HG02642 (cell line): ENCODE data around the gene SLC45A1.

Experiments used
- ATAC-seq: cut with Tn5 transposase; IDR thresholded peaks from one replicate; pipeline ENCODE4 v1.9.1; 2021; ENCODE audit warnings: mild to moderate bottlenecking; ENCODE audit not compliant: unreplicated experiment, poor library complexity

Gene SLC45A1

GRCh38 chr1:8351693-8352470, 34.0 kb downstream of the SLC45A1 start:
- no peak for ATAC-seq

- ATAC-seq, result no peak
Observed at GRCh38 chr1:8352471-8352845, 34.5 kb downstream of the SLC45A1 start.

GRCh38 chr1:8352886-8353785, 35.2 kb downstream of the SLC45A1 start:
- no peak for ATAC-seq

GRCh38 chr1:8354038-8354437, 36.1 kb downstream of the SLC45A1 start:
- ATAC-seq, result no peak

- ATAC-seq, result no peak
Observed at GRCh38 chr1:8355439-8356255, 37.7 kb downstream of the SLC45A1 start.

DNA sequence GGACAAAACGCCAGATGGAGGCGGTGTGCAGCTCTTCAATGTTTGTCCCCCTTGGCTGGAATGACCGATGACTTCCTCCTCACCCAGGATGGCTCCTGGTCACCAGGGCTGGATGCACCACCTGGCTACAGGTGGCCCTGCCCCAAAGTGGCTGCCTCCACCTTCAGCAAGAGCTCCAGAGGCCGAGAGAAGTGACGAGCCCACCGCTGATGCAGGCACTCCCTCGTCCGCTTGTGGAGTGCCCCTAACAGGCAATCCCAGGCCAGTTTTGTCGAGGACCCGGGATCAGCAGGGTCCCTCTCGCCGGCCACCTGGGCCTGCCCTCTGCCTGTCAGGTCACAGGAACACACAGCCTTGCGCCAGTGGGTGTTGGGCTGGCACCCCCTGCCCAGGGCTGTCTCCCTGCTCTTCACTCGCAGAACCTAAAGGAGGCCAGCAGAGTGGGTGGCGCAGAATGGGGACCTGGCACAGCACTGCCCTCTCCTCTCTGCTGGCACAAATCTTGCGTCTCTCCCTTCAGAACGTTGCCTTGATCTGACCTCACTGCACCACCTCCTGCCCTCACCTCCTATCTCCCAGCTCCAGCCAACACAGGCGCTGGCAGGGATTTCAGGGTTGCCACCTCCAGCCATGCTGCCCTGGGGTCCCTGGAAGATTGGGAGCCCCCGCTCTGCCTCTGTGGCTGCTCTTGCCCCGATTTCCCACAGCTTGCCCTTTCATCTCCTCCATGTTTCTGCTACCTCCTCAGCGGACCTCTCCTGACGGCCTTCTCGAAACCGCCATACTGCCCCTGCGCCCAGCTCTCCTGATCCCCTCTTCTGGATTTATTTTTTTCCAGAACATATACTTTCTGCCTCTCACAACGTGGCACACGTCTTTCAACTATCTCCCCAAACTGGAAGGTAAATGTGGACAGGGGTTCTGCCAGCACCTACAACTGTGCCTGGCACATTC, 38.6 kb downstream of the SLC45A1 start:
- ATAC-seq, result no peak

GRCh38 chr1:8357329-8358101, 39.6 kb downstream of the SLC45A1 start:
- no peak for ATAC-seq

DNA sequence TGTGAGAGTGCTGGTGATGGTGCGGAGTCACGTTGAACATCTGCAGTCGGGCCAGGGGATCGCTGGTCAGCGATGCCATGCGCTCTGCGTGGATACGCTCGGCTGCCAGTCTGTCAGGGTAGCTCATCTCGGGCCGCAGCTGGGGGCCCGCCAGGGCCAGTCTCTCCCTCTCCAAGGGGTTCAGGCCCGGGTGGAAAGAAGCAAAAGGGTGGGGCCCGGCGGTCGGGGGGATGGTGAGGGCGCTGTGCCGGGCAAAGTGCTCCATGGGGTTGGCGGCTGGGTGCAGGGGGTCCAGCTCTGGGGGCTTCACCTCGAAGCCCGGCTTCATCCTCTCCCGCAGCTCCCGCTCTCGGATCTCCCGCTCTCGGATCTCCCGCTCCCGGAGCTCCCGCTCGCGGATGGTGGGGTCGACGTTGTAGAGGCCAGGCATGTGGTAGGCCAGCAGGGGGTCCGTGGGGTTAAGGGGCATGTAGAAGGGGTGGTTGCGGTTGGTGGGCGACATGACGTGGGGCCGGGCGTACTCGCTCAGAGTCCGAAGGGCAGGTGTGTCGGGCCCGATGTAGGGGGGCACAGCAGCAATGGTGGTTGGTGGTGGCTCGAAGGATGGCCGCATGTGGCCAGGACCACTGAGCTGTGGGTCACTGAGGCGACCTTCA, 40.5 kb downstream of the SLC45A1 start:
- no peak for ATAC-seq

GRCh38 chr1:8358897-8359616, 41.1 kb downstream of the SLC45A1 start:
- ATAC-seq, result no peak

GRCh38 chr1:8359617-8360481, 41.9 kb downstream of the SLC45A1 start:
- no peak for ATAC-seq

GRCh38 chr1:8360493-8361197, 42.7 kb downstream of the SLC45A1 start:
- no peak for ATAC-seq

DNA sequence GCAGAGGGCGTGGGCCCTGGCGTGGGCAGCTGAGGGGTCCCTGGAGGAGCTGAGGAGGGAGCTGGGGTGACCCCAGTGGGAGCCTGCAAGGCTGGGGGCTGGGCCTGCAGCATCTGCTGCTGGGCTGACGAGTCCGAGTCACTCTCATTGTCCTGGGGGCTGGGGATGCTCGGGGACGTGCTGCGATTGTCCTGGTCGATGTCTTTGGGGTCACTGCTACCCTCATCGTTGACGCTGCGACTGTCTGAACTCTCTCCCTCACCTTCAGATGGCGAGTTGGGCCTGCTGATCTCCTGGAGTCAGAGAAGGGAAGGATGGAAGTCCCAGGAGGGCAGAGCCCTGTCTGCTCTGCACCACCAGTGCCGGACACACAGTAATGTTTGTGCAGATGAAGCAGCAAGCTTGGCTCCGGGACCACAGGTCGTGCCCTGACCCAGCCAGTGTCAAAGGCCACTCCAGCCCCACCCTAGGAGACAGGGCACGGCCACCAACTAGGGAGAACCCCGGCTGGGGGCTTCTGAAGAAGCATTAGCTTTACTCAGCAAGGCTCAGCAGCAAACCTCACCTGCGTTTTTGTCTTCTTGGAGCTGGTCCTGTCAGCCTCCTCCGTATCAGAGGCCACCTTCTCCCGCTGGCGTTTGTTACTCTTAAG, 43.4 kb downstream of the SLC45A1 start:
- no peak for ATAC-seq

DNA sequence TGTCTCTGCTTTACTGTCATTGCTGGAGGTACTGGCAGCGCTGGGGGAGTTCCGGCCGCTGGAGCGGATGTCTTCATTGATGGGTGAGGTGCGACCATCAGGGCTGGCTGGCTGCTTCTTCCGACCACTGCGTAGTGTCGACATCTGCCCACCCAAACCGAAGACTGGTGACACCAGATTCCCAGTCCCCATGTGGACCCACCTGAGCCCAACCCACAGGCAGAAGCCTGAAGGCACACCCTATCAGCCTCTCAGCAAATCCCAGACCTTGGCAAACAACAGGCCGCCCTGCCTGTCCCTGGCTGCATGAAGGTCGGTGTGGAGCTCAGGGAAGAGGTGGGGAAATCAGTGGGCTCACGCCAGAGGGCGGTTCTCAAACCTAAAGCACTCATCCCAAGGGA, 44.8 kb downstream of the SLC45A1 start:
- no peak for ATAC-seq

- ATAC-seq, result no peak
Observed at GRCh38 chr1:8363186-8363766, 45.4 kb downstream of the SLC45A1 start.

- ATAC-seq, result no peak
Observed at GRCh38 chr1:8363767-8364301, 45.9 kb downstream of the SLC45A1 start.
